Skeletal muscle tissue (tissue), 4 donors: ENCODE data around the gene VGLL4. TPM values are rescaled to one million over a fixed set of nuclear protein-coding genes. Genes with fewer than 3 reads are reported as not detected.
"Not testable (repeated sequence)": the region's sequence is repeated elsewhere in the genome, so short reads cannot be mapped to it uniquely, and the experiment has no call there.

Source experiments
- H3K27ac ChIP-seq: one replicate; pipeline ENCODE4 v1.7.0; 2013; ENCODE audit warnings: mild to moderate bottlenecking, low read depth, low read length, inconsistent platforms
- H3K27me3 ChIP-seq, 3 donors: one replicate each; pipeline ENCODE4 v1.7.0; 2013; ENCODE audit warnings: low read length in 3 of 3; ENCODE audit not compliant: control insufficient read depth in 3 of 3, insufficient read depth in 3 of 3
- H3K36me3 ChIP-seq, 3 donors: one replicate each; pipeline ENCODE4 v1.7.0; 2013; ENCODE audit warnings: low read length in 3 of 3; ENCODE audit not compliant: control insufficient read depth in 3 of 3, insufficient read depth in 3 of 3
- H3K4me1 ChIP-seq, 3 donors: one replicate each; pipeline ENCODE4 v1.7.0; 2013; ENCODE audit warnings: low read length in 3 of 3, mild to moderate bottlenecking in 3 of 3; ENCODE audit not compliant: control insufficient read depth in 3 of 3, insufficient read depth in 3 of 3
- H3K4me3 ChIP-seq, 3 donors: one replicate each; pipeline ENCODE4 v1.7.0; 2013; ENCODE audit warnings: low read length in 3 of 3
- H3K9ac ChIP-seq, 3 donors: one replicate each; pipeline ENCODE4 v1.7.0; 2013; ENCODE audit warnings: low read length in 3 of 3, mild to moderate bottlenecking in 3 of 3, moderate library complexity in 2 of 3, low read depth in 1 of 3
- H3K9me3 ChIP-seq, 3 donors: one replicate each; pipeline ENCODE4 v1.7.0; 2013; ENCODE audit warnings: low read length in 3 of 3; ENCODE audit not compliant: control insufficient read depth in 3 of 3
- total RNA-seq: library from RNA; depleted of rRNA; stranded (reverse); fragments of >200 nt; gene quantifications from one replicate; pipeline ENCODE4 v1.2.3, GENCODE V29; 2014
- donor health status: Osteomylitis.

Gene VGLL4
- total RNA-seq, 1 donor from 2014 or later = 53.8 TPM

GRCh38 chr3:11602239-11602840, 41.4 kb downstream of the VGLL4 start:
- peaks cover 3 to 7% (median 4%) of the 10 kb centered on the region in 3 donors for H3K36me3 ChIP-seq
- no peak overlapping the region for H3K4me3 ChIP-seq
- H3K9me3 ChIP-seq = no peaks in the 10 kb centered on the region
- H3K27ac ChIP-seq = peak overlapping the region; percentile 77
- H3K4me1 ChIP-seq = peaks cover 30 to 51% (median 41%) of the 10 kb centered on the region in 3 donors
- no peak overlapping the region for H3K9ac ChIP-seq
- H3K27me3 ChIP-seq = no peaks in the 10 kb centered on the region

GRCh38 chr3:11601446-11602238, 42.1 kb downstream of the VGLL4 start:
- Histone ChIP-seq H3K4me3 (no peak overlapping the region), H3K9me3 (no peaks in the 10 kb centered on the region), H3K27me3 (no peaks in the 10 kb centered on the region), H3K9ac (peak overlapping the region in 1 of 3 donors; percentile 66), H3K4me1 (peaks cover 27 to 51% (median 41%) of the 10 kb centered on the region in 3 donors), H3K27ac (peak overlapping the region; percentile 77), H3K36me3 (peaks cover 3 to 7% (median 4%) of the 10 kb centered on the region in 3 donors)

- Histone ChIP-seq H3K36me3 (peaks cover 3 to 4% (median 4%) of the 10 kb centered on the region in 3 donors), H3K4me3 (peak overlapping the region in 1 of 3 donors; percentile 31), H3K27ac (peak overlapping the region; percentile 77), H3K9ac (peak overlapping the region in 2 of 3 donors; percentile 55 to 66), H3K27me3 (no peaks in the 10 kb centered on the region), H3K9me3 (no peaks in the 10 kb centered on the region), H3K4me1 (peaks cover 31 to 46% (median 45%) of the 10 kb centered on the region in 3 donors)
Measured at GRCh38 chr3:11600501-11601282, 43.0 kb downstream of the VGLL4 start.

- H3K4me1 ChIP-seq = peaks cover 49 to 50% (median 49%) of the 10 kb centered on the region in 3 donors
- no peaks in the 10 kb centered on the region for H3K9me3 ChIP-seq
- H3K27ac ChIP-seq = no peak overlapping the region
- no peak overlapping the region for H3K4me3 ChIP-seq
- peaks cover 4% of the 10 kb centered on the region in 3 donors for H3K36me3 ChIP-seq
- no peaks in the 10 kb centered on the region for H3K27me3 ChIP-seq
- no peak overlapping the region for H3K9ac ChIP-seq
Measured at GRCh38 chr3:11596387-11596786, 47.3 kb downstream of the VGLL4 start.

- H3K27ac ChIP-seq, H3K9ac ChIP-seq, H3K9me3 ChIP-seq, H3K27me3 ChIP-seq, H3K4me3 ChIP-seq, H3K36me3 ChIP-seq: not testable (repeated sequence)
- H3K4me1 ChIP-seq = peaks cover 49 to 50% (median 49%) of the 10 kb centered on the region in 3 donors
Measured at GRCh38 chr3:11595024-11595423, 48.7 kb downstream of the VGLL4 start.

- no peak overlapping the region for H3K9ac ChIP-seq
- H3K27me3 ChIP-seq = no peaks in the 10 kb centered on the region
- H3K27ac ChIP-seq = peak overlapping the region; percentile 75
- H3K4me3 ChIP-seq = peak overlapping the region in 1 of 3 donors; percentile 29
- peaks cover 0 to 2% (median 0%) of the 10 kb centered on the region in 3 donors for H3K36me3 ChIP-seq
- peaks cover 57 to 61% (median 60%) of the 10 kb centered on the region in 3 donors for H3K4me1 ChIP-seq
- H3K9me3 ChIP-seq = no peaks in the 10 kb centered on the region
Measured at GRCh38 chr3:11593318-11594034, 50.2 kb downstream of the VGLL4 start.

- Histone ChIP-seq H3K27ac (peak overlapping the region; percentile 75), H3K9me3 (no peaks in the 10 kb centered on the region), H3K4me3 (peak overlapping the region; percentile 2 to 46 (median 4)), H3K9ac (peak overlapping the region; percentile 55 to 69 (median 65)), H3K27me3 (no peaks in the 10 kb centered on the region), H3K36me3 (peaks cover 0 to 2% (median 0%) of the 10 kb centered on the region in 3 donors), H3K4me1 (peaks cover 65 to 68% (median 68%) of the 10 kb centered on the region in 3 donors)
Measured at GRCh38 chr3:11592445-11593298, 51.0 kb downstream of the VGLL4 start.

GRCh38 chr3:11591391-11592282, 52.1 kb downstream of the VGLL4 start:
- H3K36me3 ChIP-seq = peaks cover 0 to 2% (median 0%) of the 10 kb centered on the region in 3 donors
- H3K27ac ChIP-seq = peak overlapping the region; percentile 75
- peak overlapping the region; percentile 55 to 69 (median 69) for H3K9ac ChIP-seq
- peak overlapping the region; percentile 6 to 26 (median 16) for H3K4me3 ChIP-seq
- no peaks in the 10 kb centered on the region for H3K9me3 ChIP-seq
- no peaks in the 10 kb centered on the region for H3K27me3 ChIP-seq
- H3K4me1 ChIP-seq = peaks cover 72 to 77% (median 75%) of the 10 kb centered on the region in 3 donors
